H1 (cell line): ENCODE data around the gene CDKN2C. TPM values are rescaled to one million over a fixed set of nuclear protein-coding genes. Genes with fewer than 3 reads are reported as not detected.

Source experiments
- ASH2L ChIP-seq: fragments of 200-600, 300-600 bp; sonication (generic); IDR thresholded peaks from one replicate; pipeline ENCODE4 v1.7.1; 2017; ENCODE audit warnings: low read length
- KDM1A ChIP-seq: fragments of 200-600, 300-600 bp; sonication (generic); IDR thresholded peaks from 2 replicates; pipeline ENCODE4 v1.7.1; 2016; ENCODE audit warnings: mild to moderate bottlenecking, low read length, borderline replicate concordance
- POLR2A ChIP-seq, 2 experiments: IDR thresholded peaks; 1 replicate in 1 of 2; 2 replicates in 1 of 2; pipeline ENCODE4 v1.6.1; 2011; ENCODE audit warnings: low read depth in 2 of 2, low read length in 2 of 2, mild to moderate bottlenecking in 2 of 2; ENCODE audit errors: control extremely low read depth in 1 of 2
- RXRA ChIP-seq: IDR thresholded peaks from 2 replicates; pipeline ENCODE4 v1.6.1; 2011; ENCODE audit warnings: low read depth, mild to moderate bottlenecking, low read length, moderate library complexity; ENCODE audit not compliant: insufficient read depth
- SIN3A ChIP-seq, 2 experiments: IDR thresholded peaks in 1 of 2; conservative IDR thresholded peaks in 1 of 2; 2 replicates each; pipeline ENCODE4 v1.6.1; 2011 to 2012; ENCODE audit warnings: low read length in 2 of 2, improper control_type of control experiment in 1 of 2, low read depth in 1 of 2, mild to moderate bottlenecking in 1 of 2
- polyA plus RNA-seq, 7 experiments: library from polyadenylated mRNA; depleted of rRNA in 3 of 7; stranded (reverse) in 5 of 7; unstranded in 2 of 7; fragments of >200 nt in 5 of 7; fragments of 200-250 nt in 2 of 7; gene quantifications; 1 replicate in 5 of 7; 2 replicates in 1 of 7; 4 replicates in 1 of 7; pipeline versions ENCODE4 v1.2.1 to v1.2.3, GENCODE V29; 2011 to 2013; ENCODE audit warnings: missing spikeins in 2 of 7, mixed read lengths in 2 of 7
- total RNA-seq: library from RNA; stranded (reverse); fragmentation: NEBNext Ultra II Directional; extraction: Animal tissue kit (Norgen Biotek cat#: 25700); gene quantifications from 2 replicates; pipeline ENCODE4 v1.2.1, GENCODE V29; 2021
- TF ChIP-seq, protein P1 (sequence below): fragments of 300-600 bp; sonication (generic); IDR thresholded peaks from 2 replicates; pipeline ENCODE4 v1.7.1; 2012; ENCODE audit warnings: low read length, moderate library complexity, mild to moderate bottlenecking, inconsistent platforms; ENCODE audit not compliant: insufficient replicate concordance

Gene CDKN2C
- total and polyA plus RNA-seq, 2 of the 8 experiments (the other 6 are each of a cell fraction or from before 2014, with no cell fraction given), result not detected

DNA sequence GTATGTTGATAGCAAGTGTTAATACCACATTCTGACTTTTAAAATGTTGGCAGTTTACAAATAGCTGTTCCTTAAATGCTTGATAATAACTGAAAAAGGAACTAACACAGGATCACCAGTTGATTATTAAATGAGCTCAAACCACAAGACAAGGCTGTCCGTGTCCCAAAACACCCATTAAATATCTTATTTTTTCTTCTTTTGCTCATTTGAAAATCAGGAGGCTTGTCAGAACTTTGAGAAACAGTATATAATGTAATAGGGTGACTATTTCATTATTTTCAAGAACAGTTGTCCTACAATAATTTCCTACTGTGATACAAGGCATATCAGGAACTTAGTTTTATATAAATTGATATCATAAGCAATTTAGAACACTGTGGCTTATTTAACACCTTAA lies 2.7 kb downstream of the CDKN2C start (continued):
- TF ChIP-seq, protein P1, sequence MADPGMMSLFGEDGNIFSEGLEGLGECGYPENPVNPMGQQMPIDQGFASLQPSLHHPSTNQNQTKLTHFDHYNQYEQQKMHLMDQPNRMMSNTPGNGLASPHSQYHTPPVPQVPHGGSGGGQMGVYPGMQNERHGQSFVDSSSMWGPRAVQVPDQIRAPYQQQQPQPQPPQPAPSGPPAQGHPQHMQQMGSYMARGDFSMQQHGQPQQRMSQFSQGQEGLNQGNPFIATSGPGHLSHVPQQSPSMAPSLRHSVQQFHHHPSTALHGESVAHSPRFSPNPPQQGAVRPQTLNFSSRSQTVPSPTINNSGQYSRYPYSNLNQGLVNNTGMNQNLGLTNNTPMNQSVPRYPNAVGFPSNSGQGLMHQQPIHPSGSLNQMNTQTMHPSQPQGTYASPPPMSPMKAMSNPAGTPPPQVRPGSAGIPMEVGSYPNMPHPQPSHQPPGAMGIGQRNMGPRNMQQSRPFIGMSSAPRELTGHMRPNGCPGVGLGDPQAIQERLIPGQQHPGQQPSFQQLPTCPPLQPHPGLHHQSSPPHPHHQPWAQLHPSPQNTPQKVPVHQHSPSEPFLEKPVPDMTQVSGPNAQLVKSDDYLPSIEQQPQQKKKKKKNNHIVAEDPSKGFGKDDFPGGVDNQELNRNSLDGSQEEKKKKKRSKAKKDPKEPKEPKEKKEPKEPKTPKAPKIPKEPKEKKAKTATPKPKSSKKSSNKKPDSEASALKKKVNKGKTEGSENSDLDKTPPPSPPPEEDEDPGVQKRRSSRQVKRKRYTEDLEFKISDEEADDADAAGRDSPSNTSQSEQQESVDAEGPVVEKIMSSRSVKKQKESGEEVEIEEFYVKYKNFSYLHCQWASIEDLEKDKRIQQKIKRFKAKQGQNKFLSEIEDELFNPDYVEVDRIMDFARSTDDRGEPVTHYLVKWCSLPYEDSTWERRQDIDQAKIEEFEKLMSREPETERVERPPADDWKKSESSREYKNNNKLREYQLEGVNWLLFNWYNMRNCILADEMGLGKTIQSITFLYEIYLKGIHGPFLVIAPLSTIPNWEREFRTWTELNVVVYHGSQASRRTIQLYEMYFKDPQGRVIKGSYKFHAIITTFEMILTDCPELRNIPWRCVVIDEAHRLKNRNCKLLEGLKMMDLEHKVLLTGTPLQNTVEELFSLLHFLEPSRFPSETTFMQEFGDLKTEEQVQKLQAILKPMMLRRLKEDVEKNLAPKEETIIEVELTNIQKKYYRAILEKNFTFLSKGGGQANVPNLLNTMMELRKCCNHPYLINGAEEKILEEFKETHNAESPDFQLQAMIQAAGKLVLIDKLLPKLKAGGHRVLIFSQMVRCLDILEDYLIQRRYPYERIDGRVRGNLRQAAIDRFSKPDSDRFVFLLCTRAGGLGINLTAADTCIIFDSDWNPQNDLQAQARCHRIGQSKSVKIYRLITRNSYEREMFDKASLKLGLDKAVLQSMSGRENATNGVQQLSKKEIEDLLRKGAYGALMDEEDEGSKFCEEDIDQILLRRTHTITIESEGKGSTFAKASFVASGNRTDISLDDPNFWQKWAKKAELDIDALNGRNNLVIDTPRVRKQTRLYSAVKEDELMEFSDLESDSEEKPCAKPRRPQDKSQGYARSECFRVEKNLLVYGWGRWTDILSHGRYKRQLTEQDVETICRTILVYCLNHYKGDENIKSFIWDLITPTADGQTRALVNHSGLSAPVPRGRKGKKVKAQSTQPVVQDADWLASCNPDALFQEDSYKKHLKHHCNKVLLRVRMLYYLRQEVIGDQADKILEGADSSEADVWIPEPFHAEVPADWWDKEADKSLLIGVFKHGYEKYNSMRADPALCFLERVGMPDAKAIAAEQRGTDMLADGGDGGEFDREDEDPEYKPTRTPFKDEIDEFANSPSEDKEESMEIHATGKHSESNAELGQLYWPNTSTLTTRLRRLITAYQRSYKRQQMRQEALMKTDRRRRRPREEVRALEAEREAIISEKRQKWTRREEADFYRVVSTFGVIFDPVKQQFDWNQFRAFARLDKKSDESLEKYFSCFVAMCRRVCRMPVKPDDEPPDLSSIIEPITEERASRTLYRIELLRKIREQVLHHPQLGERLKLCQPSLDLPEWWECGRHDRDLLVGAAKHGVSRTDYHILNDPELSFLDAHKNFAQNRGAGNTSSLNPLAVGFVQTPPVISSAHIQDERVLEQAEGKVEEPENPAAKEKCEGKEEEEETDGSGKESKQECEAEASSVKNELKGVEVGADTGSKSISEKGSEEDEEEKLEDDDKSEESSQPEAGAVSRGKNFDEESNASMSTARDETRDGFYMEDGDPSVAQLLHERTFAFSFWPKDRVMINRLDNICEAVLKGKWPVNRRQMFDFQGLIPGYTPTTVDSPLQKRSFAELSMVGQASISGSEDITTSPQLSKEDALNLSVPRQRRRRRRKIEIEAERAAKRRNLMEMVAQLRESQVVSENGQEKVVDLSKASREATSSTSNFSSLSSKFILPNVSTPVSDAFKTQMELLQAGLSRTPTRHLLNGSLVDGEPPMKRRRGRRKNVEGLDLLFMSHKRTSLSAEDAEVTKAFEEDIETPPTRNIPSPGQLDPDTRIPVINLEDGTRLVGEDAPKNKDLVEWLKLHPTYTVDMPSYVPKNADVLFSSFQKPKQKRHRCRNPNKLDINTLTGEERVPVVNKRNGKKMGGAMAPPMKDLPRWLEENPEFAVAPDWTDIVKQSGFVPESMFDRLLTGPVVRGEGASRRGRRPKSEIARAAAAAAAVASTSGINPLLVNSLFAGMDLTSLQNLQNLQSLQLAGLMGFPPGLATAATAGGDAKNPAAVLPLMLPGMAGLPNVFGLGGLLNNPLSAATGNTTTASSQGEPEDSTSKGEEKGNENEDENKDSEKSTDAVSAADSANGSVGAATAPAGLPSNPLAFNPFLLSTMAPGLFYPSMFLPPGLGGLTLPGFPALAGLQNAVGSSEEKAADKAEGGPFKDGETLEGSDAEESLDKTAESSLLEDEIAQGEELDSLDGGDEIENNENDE, result no peak
- TF ChIP-seq KDM1A (no peak), POLR2A (IDR thresholded peaks at IDR 0.05; ENCODE audit: control extremely low read depth in 1 of 2, low read depth in 2 of 2, low read length in 2 of 2) (no peak), ASH2L (no peak), RXRA (no peak), SIN3A (conservative IDR thresholded peaks at IDR 0.05 in 1 of 2, IDR thresholded peaks at IDR 0.05 in 1 of 2; ENCODE audit: low read depth in 1 of 2, low read length in 2 of 2) (no peak)
